Gastroesophageal sphincter (tissue), 4 donors: ENCODE data around the gene OR5K3. TPM values are rescaled to one million over a fixed set of nuclear protein-coding genes. Genes with fewer than 3 reads are reported as not detected.

Source experiments
- ATAC-seq: fragments of 150-250 bp; one replicate; pipeline ENCODE4 v1.9.1; 2016; ENCODE audit warnings: mild to moderate bottlenecking, moderate library complexity
- H3K27ac ChIP-seq, 4 donors: fragments of 200-600 bp; sonication (generic) in 3 of 4; 1 replicate in 3 of 4; 2 replicates in 1 of 4; pipeline ENCODE4 v1.5.1; 2016 to 2019
- H3K27me3 ChIP-seq: fragments of 200-600 bp; sonication (generic); one replicate; pipeline ENCODE4 v1.5.1; 2019
- H3K36me3 ChIP-seq, 2 donors: fragments of 200-600 bp; sonication (generic); one replicate each; pipeline ENCODE4 v1.5.1; 2019; ENCODE audit warnings: control low read depth in 1 of 2
- H3K4me1 ChIP-seq, 3 donors: fragments of 200-600 bp; sonication (generic); 1 replicate in 2 of 3; 2 replicates in 1 of 3; pipeline ENCODE4 v1.5.1; 2016 to 2019; ENCODE audit warnings: control low read depth in 2 of 3
- H3K4me3 ChIP-seq, 2 donors: fragments of 200-600 bp; sonication (generic); one replicate each; pipeline ENCODE4 v1.5.1; 2019; ENCODE audit warnings: mild to moderate bottlenecking in 1 of 2, moderate library complexity in 1 of 2
- H3K9me3 ChIP-seq, 3 donors: fragments of 200-600 bp; sonication (generic); one replicate each; pipeline ENCODE4 v1.5.1; 2017 to 2019; ENCODE audit warnings: control low read depth in 2 of 3
- EP300 ChIP-seq: sonication (generic); formaldehyde crosslinking; IDR thresholded peaks from one replicate; pipeline ENCODE4 v1.6.1; 2017; ENCODE audit warnings: antibody characterized with exemption, mild to moderate bottlenecking
- POLR2A ChIP-seq, 2 donors: fragments of 450-650 bp; IDR thresholded peaks; one replicate each; pipeline ENCODE4 v1.6.1; 2017; ENCODE audit warnings: antibody characterized with exemption in 2 of 2, mild to moderate bottlenecking in 2 of 2, moderate library complexity in 1 of 2
- POLR2AphosphoS5 ChIP-seq: sonication (generic); formaldehyde crosslinking; IDR thresholded peaks from one replicate; pipeline ENCODE4 v1.6.1; 2017; ENCODE audit warnings: antibody characterized with exemption
- WGBS, 2 donors: methylation state at CpG; one replicate each; pipeline ENCODE4 v1.1.5; 2018; ENCODE audit warnings: low coverage in 1 of 2; 5-methylcytosine and 5-hydroxymethylcytosine counted together
- total RNA-seq, 4 donors: library from RNA; depleted of rRNA; stranded (reverse); fragments of >200 nt; gene quantifications; one replicate each; pipeline ENCODE4 v1.1.0, GENCODE V29; 2016
- TF ChIP-seq, protein P1 (sequence below), 4 experiments: fragments of 200-600 bp in 2 of 4; fragments of 450-650 bp in 2 of 4; sonication (generic) in 1 of 4; IDR thresholded peaks; one replicate each; pipeline ENCODE4 v1.5.1; 2017 to 2019; ENCODE audit warnings: antibody characterized with exemption in 4 of 4, mild to moderate bottlenecking in 2 of 4, moderate library complexity in 2 of 4

Gene OR5K3
- total RNA-seq, 4 donors from 2014 or later, result not detected

- no peaks in the 10 kb centered on the region for H3K9me3 ChIP-seq
- H3K27ac ChIP-seq, result no peak overlapping the region
- H3K4me1 ChIP-seq, result no peaks in the 10 kb centered on the region
- ATAC-seq, result no peak
- no peaks in the 10 kb centered on the region for H3K27me3 ChIP-seq
- H3K36me3 ChIP-seq, result no peaks in the 10 kb centered on the region
- no peak overlapping the region for H3K4me3 ChIP-seq
- TF ChIP-seq EP300, result no peak
- TF ChIP-seq, protein P1, sequence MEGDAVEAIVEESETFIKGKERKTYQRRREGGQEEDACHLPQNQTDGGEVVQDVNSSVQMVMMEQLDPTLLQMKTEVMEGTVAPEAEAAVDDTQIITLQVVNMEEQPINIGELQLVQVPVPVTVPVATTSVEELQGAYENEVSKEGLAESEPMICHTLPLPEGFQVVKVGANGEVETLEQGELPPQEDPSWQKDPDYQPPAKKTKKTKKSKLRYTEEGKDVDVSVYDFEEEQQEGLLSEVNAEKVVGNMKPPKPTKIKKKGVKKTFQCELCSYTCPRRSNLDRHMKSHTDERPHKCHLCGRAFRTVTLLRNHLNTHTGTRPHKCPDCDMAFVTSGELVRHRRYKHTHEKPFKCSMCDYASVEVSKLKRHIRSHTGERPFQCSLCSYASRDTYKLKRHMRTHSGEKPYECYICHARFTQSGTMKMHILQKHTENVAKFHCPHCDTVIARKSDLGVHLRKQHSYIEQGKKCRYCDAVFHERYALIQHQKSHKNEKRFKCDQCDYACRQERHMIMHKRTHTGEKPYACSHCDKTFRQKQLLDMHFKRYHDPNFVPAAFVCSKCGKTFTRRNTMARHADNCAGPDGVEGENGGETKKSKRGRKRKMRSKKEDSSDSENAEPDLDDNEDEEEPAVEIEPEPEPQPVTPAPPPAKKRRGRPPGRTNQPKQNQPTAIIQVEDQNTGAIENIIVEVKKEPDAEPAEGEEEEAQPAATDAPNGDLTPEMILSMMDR (IDR thresholded peaks at IDR 0.05), result no peak
Measured at GRCh38 chr3:98371186-98371585, 19.3 kb upstream of the OR5K3 start.

- ATAC-seq, result no peak
- no peak for TF ChIP-seq POLR2A (IDR thresholded peaks at IDR 0.05)
- no peak for TF ChIP-seq POLR2AphosphoS5
- no peak for TF ChIP-seq EP300
- TF ChIP-seq, protein P1 (IDR thresholded peaks at IDR 0.05), result no peak
Measured at GRCh38 chr3:98371853-98372252, 18.6 kb upstream of the OR5K3 start.

GRCh38 chr3:98372445-98372844 lies 18.0 kb upstream of the OR5K3 start:
- H3K4me3 ChIP-seq, result no peak overlapping the region
- WGBS, 2 donors, result 60% methylated on average over 1 of the region's 1 CpG; no CpG with 5 or more reads in 1 of the 2 donors
- H3K4me1 ChIP-seq, result no peaks in the 10 kb centered on the region
- ATAC-seq, result no peak
- no peak overlapping the region for H3K27ac ChIP-seq
- H3K27me3 ChIP-seq, result no peaks in the 10 kb centered on the region
- H3K9me3 ChIP-seq, result no peaks in the 10 kb centered on the region
- TF ChIP-seq, protein P1 (IDR thresholded peaks at IDR 0.05), result no peak
- TF ChIP-seq POLR2A (IDR thresholded peaks at IDR 0.05), result no peak
- H3K36me3 ChIP-seq, result no peaks in the 10 kb centered on the region

More at GRCh38 chr3:98371853-98372252, 18.6 kb upstream of the OR5K3 start:
- Histone ChIP-seq H3K27me3 (no peaks in the 10 kb centered on the region), H3K36me3 (no peaks in the 10 kb centered on the region), H3K4me1 (no peaks in the 10 kb centered on the region), H3K4me3 (no peak overlapping the region), H3K9me3 (no peaks in the 10 kb centered on the region), H3K27ac (no peak overlapping the region)

GRCh38 chr3:98376631-98377030 lies 13.8 kb upstream of the OR5K3 start:
- H3K27me3 ChIP-seq, result no peaks in the 10 kb centered on the region
- H3K36me3 ChIP-seq, result no peaks in the 10 kb centered on the region
- H3K9me3 ChIP-seq, result no peaks in the 10 kb centered on the region
- H3K27ac ChIP-seq, result no peak overlapping the region
- no peak for ATAC-seq
- WGBS, 2 donors, result 50 to 61% methylated on average over 2 of the region's 2 CpGs
- TF ChIP-seq EP300, result no peak
- TF ChIP-seq, protein P1 (IDR thresholded peaks at IDR 0.05), result no peak
- TF ChIP-seq POLR2A (IDR thresholded peaks at IDR 0.05), result no peak
- no peak for TF ChIP-seq POLR2AphosphoS5
- H3K4me3 ChIP-seq, result no peak overlapping the region
- H3K4me1 ChIP-seq, result no peaks in the 10 kb centered on the region

DNA sequence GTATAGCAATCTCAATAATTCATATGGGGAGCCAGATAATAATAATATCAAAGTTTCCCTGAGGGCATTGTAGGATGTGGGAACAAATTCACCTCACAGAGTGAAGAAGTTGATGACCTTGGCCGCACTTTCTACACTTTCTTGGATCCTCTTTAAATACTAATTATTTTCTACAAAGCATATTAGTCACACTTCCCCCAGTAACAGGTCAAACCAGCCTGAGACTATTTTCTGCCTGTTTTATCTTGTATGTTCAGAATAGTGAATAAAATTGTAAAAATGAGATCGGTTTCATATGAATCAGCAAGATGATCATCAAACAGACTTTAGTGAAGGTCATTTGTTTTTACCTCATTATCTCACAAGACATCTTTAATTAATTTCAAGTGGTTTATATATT lies 2.3 kb upstream of the OR5K3 start:
- Histone ChIP-seq H3K9me3 (no peaks in the 10 kb centered on the region), H3K4me1 (no peaks in the 10 kb centered on the region), H3K27ac (no peak overlapping the region), H3K27me3 (no peaks in the 10 kb centered on the region), H3K4me3 (no peak overlapping the region), H3K36me3 (no peaks in the 10 kb centered on the region)
- no peak for ATAC-seq
- TF ChIP-seq POLR2A (IDR thresholded peaks at IDR 0.05) (no peak), POLR2AphosphoS5 (no peak), EP300 (no peak)
- TF ChIP-seq, protein P1 (IDR thresholded peaks at IDR 0.05), result no peak
- 86 to 90% methylated on average over 2 of the region's 2 CpGs for WGBS, 2 donors
